Measurements from ENCODE around the gene BNIP5.

The BNIP5 gene

DNA sequence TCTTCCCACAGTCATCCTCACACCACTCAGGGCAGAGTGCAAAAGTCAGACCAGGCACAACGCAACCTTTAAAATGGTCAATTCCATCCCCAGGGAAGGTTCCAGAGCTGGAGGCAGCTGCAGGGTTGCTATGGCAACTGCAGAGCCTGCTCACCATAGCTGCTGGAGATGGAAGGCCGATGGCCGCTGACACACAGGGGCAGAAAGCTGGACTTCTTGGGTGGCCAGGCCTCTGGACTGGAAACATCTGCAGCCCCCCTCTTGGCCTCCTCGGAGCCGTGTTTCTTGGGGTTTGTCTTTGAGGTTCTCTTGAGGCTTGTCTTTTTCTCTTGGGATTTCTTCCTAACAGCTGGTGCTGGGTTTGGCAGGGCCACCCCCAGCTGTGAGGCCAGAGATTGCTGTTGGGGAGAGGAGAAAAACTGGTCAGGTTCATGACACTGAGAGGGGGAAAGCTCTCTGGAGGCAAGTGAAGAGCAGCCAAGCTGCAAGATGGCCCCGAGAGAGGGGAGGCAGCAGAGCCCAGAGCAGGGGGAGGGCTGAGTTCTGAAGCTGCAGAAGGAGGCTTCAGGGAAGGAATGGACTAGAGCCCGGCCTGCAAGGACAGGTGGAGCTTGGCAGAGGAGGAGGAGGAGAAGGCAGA is 10.2 kb downstream of the BNIP5 start:
- no peak for TF ChIP-seq ZFX (IDR thresholded peaks at IDR 0.05)
- TF ChIP-seq, protein P1, sequence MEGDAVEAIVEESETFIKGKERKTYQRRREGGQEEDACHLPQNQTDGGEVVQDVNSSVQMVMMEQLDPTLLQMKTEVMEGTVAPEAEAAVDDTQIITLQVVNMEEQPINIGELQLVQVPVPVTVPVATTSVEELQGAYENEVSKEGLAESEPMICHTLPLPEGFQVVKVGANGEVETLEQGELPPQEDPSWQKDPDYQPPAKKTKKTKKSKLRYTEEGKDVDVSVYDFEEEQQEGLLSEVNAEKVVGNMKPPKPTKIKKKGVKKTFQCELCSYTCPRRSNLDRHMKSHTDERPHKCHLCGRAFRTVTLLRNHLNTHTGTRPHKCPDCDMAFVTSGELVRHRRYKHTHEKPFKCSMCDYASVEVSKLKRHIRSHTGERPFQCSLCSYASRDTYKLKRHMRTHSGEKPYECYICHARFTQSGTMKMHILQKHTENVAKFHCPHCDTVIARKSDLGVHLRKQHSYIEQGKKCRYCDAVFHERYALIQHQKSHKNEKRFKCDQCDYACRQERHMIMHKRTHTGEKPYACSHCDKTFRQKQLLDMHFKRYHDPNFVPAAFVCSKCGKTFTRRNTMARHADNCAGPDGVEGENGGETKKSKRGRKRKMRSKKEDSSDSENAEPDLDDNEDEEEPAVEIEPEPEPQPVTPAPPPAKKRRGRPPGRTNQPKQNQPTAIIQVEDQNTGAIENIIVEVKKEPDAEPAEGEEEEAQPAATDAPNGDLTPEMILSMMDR (conservative IDR thresholded peaks at IDR 0.05): no peak
- no peak overlapping the region for H3K27ac ChIP-seq

DNA sequence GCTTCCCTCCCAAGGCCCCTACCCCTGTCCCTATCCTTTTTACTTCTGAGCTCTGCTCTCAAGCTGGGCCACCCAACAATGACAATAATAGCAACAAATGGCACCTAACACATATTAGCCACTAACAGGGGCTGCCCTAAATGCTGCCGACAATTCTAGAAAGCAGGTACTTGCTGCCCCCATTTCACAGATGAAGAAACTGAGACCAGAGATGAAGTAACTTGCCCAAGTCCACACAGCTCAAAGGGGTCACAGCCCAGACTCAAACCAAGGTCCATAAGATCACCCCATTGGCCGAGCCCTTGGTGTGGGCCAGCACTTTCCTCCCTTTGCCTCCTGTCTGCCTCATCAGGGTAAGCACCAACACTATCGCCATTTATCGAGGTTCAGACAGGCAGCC is 12.0 kb downstream of the BNIP5 start:
- TF ChIP-seq, protein P1 (conservative IDR thresholded peaks at IDR 0.05): no peak
- no peak for TF ChIP-seq ZFX (IDR thresholded peaks at IDR 0.05)

DNA sequence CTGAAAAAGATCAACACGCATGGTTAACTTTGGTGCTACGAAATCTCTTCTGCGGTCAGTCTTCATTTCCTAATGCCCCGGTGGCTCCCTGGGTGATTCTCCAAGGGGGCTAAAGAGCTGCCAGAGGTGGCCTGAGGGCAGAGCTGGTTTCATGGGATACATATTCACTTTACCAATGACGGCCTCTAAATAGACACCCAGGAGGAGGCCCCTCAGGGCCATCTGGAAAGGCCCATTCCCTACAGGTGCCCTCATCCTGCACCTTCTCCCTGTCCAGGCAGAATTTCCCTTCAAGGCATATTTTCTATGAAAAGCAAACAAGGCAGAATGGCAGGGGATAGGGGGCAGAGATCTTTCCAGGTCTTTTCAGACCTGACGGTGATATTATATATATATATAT is 12.5 kb downstream of the BNIP5 start:
- no peak overlapping the region for H3K27ac ChIP-seq
- TF ChIP-seq ZFX (IDR thresholded peaks at IDR 0.05): no peak
- TF ChIP-seq, protein P1 (conservative IDR thresholded peaks at IDR 0.05): no peak

More for the DNA sequence above, 12.0 kb downstream of the BNIP5 start:
- no peak overlapping the region for H3K27ac ChIP-seq

DNA sequence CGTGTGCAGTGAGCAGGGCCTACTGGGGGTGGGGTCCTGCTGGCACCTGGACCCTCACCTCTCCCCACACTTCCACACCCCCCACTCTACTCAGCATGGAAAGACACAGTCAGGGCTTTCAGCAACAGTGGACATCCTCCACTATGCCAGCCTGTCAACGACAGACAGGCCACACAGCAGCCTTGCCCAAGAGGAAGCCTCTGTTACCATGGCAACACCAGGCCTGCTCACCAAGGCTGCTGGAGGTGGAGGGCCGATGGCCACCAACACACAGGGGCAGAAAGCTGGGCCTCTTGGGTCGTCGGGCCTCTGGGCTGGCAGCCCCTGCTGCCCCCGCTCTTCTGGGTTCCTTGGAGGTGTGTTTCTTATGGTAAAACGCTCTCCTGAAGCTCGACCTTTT is 13.6 kb downstream of the BNIP5 start:
- TF ChIP-seq, protein P1 (conservative IDR thresholded peaks at IDR 0.05): no peak
- TF ChIP-seq ZFX (IDR thresholded peaks at IDR 0.05): no peak
- no peak overlapping the region for H3K27ac ChIP-seq

DNA sequence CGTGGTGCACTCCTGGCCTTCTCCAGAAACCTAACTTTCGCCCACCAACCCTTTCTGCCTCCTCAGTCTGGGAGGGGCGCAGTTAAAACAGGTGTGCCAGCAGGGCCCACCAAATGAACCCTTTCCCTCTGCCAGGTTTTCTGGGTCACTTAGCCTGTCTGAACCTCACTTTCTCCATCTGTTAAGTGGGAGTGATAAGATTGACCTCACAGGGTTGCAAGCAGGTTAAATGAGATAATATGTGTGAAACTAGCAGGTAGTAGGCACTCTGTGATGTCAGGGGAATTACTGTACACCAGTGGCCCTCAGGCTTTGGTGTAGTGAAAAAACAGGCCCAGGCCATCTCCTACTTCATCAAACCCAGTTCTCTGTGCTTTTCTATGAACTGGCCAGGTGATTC is 14.1 kb downstream of the BNIP5 start:
- no peak overlapping the region for H3K27ac ChIP-seq
- no peak for TF ChIP-seq ZFX (IDR thresholded peaks at IDR 0.05)
- TF ChIP-seq, protein P1 (conservative IDR thresholded peaks at IDR 0.05): no peak

DNA sequence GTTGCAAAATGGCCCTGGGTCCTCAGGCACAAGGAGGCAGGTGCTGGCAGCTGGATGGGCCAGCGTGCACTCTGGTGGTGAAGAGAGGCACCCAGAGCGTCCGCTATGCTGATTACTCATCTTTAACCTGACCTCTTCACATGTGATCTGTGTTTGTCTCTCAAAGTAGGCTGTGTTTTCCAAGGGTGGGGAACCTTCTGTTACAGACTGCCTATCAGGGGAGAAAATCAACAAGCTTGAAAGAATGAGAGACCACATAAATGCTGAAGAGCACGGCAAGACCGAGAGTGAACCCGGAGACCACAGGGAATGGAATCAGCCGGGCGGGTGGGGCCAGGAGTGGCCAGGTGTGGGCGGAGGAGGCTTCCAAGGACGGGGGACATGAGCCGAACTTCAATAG is 16.2 kb downstream of the BNIP5 start:
- peak overlapping the region; percentile 13; the same call in 1 of the 2 replicates for H3K27ac ChIP-seq
- TF ChIP-seq, protein P1 (conservative IDR thresholded peaks at IDR 0.05): no peak
- no peak for TF ChIP-seq ZFX (IDR thresholded peaks at IDR 0.05)

DNA sequence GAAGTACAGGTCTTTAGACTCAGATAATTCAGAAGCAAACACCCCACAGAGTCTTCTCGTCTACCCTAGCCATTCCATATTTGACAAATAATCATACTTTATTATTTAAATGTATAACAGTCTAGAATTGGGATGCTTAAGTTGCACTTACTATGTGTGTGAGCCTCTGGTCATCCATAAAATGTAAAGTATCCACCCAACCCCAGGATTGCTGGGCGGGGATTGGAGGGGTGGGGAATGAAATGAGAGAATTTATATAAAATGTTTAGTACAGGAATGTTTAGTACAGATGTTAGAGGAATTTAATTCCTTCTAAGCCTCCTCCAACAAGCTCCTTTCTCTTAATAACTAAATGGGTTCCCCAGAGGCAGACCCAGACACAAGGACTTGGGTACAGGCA is 16.9 kb downstream of the BNIP5 start:
- peak overlapping the region; percentile 34 for H3K27ac ChIP-seq
- no peak for TF ChIP-seq ZFX (IDR thresholded peaks at IDR 0.05)
- TF ChIP-seq, protein P1 (conservative IDR thresholded peaks at IDR 0.05): no peak
